HG02970 (cell line): ENCODE data around the gene SIGLEC1.

ENCODE experiments used
- ATAC-seq: cut with Tn5 transposase; IDR thresholded peaks from one replicate; pipeline ENCODE4 v1.9.1; 2021; ENCODE audit warnings: mild to moderate bottlenecking, moderate library complexity, moderate number of reproducible peaks; ENCODE audit not compliant: unreplicated experiment, low FRiP score

SIGLEC1 gene

DNA sequence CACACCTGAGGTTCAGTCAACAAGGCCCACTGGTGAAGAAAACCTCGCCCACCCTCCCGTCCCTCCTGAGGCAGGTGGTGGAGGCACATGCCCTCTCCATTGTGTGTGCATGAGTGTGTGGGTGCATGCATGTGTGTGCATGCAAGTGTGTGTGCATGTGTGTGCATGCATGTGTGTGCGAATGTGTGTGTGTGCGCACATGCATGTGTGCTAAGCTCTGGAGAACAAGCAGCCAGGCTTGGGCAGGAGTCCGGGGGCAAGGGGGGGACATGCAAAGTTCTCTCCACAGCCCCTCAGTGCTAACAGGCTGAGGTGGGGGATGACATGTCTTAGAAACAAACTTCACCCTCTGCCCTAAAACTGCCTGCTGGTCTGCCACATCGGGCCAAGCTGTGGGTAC is 17.0 kb upstream of the SIGLEC1 start:
- no peak for ATAC-seq

- no peak for ATAC-seq
Observed at GRCh38 chr20:3728876-3729275, 16.5 kb upstream of the SIGLEC1 start.

GRCh38 chr20:3728354-3728753 is 16.0 kb upstream of the SIGLEC1 start:
- ATAC-seq, result no peak

DNA sequence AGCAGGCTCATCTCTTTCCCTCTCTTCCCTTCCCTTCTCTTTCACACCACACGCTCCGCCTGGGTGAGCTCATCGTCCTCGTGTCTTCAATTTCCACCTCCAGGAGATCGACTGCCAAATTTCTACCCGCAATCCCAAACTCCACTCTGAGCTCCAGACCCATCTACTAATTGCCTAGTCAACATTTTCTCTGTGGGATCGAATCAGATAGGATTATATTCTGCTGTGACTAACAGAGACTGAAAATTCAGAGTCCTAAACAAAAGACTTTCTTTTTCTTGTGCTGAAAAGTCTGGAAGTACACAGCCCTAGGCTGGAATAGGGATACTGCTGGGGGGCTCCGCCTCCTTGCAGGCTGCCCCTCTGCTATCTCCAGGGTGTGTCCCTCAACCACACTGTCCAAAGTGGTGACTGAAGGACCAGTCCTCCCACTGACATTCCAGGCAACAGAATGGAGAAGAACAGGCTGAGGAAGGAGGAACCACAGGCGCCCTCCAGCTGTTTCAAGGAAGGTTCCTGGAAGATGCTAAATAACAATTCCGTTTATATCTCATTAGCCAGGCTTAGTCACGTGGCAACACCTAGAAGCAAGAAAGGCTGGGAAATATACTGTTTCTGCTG is 15.1 kb upstream of the SIGLEC1 start:
- no peak for ATAC-seq

GRCh38 chr20:3724356-3724755 is 12.0 kb upstream of the SIGLEC1 start:
- no peak for ATAC-seq

GRCh38 chr20:3723284-3723683 is 10.9 kb upstream of the SIGLEC1 start:
- ATAC-seq, result no peak

DNA sequence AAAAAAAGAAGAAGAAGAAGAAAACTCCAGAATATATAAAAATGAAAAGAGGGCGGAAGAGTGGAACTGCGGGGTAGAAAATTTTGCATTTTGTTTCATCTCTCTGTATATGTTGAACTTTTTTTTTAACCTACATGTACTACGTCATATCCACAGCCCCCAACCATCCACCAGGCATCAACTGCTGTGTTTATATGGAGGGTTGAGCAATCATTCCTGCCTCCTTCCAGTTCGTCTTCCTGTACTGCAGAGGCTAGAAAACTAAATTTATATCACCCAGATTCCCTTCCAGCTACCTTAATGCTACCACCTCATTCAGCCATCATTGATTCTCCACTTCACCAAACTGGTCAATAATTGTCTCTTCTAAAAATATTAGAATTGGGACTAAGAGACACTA is 9.5 kb upstream of the SIGLEC1 start:
- ATAC-seq, result no peak

DNA sequence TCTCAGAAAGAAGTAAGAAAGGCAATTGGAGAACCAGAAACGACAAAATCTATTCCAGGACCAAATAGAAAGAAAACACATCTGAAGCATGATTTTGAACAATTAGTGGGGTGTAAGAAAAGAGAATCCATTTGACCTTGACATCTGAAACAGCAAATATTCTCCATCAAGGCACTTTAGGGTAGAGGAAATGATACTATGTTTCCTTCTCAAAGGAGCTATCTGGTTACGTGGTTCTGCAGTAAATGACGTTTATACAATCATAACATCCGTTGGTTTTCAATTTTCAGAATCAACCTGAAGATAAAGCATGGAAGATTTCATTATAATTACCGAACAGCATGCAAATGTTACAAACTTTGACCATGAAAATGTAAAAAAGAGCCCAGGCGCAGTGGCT is 8.2 kb upstream of the SIGLEC1 start:
- no peak for ATAC-seq

GRCh38 chr20:3720068-3720467 is 7.7 kb upstream of the SIGLEC1 start:
- no peak for ATAC-seq

DNA sequence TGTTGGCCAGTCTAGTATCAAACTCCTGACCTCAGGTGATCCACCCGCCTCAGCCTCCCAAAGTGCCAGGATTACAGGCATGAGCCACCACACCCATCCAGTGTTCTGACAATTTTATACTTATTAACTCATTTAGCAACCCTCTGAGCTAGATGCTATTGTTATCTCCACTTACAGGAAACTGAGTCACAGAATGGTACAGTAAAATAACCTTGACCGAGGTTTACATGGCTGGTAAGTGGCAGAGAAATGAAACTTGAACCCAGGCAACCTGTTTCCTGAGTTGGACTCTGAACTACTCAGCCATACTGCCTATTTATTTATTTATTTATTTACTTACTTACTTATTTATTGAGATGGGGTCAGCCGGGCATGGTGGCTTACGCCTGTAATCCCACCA is 6.6 kb upstream of the SIGLEC1 start:
- ATAC-seq, result no peak

- no peak for ATAC-seq
Observed at GRCh38 chr20:3716195-3716834, 3.9 kb upstream of the SIGLEC1 start.

- no peak for ATAC-seq
Observed at GRCh38 chr20:3714092-3714491, 1.7 kb upstream of the SIGLEC1 start.

DNA sequence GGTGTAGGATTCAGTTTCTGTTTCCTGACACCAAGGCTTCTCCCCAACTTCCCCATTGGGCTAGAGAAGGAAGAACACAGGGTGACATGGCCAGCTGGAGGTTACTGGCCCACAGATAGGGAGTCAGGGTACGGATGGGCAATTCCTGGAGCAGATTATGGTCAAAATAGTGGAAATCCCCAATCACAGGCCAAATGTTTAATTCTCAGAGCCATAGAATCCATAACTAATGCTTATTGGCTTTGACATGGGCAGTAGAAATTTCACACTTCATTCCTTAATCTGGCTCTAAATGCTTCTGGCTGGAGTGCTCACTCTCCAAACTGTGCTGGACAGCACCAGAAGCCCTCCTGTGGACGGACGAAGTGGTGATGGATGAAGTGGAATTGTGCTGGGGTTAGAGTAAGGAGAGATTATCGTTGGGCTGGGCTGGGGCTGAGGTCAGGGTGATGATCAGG is 887 bp downstream of the SIGLEC1 start:
- ATAC-seq, result no peak

DNA sequence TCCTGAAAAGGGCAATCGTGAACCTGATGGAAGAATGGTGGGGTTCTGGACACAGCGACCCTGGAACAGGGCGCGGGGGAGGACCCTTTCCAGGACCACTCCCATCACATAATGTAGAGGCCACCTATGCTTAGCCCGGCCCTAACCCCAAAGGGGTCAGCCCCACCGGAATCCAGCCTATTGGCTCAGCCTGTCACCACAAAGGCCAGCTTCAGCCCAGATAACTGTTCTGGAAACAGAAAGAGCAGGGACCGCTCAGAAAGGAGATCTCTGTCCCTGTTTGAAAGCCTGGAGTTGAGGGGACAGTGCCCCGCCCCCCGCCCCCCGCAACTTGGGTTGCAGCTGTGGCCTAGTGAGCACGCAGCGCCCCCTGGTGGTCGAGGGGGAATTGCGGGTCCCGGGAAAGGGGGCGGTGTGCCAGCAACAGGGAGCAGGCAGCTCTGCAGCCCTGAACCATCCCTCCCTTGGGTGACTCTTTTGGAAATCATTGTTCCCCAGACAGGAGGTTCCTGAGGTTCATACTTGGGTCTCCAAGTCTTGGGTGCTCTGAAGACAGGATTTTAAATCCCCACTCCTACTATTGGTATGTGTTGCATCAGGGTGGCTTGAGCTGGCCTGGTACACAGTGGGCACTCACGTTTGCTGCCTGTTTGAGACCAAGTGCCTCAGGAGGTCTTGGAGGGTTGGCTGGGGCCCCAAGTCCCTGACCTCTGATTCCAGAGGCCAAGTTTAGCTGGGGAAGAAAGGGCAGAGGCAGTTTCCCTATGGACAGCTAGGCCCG is 1.5 kb downstream of the SIGLEC1 start:
- no peak for ATAC-seq

DNA sequence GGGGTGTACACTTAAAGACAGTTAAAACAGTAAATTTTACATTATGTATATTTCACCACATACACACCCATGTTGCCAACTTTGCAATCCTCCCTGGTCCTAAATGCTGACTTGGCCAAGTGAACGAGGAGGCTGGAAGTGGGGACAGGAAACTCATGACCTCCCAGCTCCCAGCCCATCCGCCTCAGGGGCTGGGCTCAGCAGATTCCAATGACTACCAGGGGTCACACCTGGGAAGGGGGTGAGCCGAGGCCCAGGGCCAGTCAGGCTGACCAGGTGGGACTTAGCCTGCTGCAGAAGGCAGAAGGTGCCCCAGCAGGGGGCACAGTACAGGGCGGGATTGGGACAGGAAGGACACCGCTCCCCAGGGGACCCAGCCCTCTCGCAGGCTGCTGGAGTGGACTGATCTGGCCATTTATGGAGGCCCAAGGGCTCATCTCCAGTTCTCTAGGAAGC is 2.4 kb downstream of the SIGLEC1 start:
- no peak for ATAC-seq

DNA sequence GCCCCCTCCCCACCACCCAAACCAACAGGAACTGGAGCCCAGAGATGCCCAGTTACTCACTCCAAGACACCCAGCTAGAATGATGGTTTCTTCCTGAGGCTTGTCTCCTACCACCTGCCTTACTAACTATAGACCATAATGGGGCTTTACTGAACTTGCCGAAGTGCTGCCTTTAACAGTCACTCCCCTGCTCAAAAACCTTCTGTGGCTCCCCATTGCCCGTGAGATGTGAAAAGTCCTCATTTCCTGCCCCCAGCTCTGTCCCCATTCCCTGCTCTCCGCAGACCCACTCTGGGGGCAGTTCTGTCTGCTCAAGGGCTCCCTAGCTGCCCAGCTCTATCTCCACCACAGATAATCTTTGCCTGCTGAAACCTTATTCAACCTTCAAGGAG is 4.9 kb downstream of the SIGLEC1 start:
- no peak for ATAC-seq

DNA sequence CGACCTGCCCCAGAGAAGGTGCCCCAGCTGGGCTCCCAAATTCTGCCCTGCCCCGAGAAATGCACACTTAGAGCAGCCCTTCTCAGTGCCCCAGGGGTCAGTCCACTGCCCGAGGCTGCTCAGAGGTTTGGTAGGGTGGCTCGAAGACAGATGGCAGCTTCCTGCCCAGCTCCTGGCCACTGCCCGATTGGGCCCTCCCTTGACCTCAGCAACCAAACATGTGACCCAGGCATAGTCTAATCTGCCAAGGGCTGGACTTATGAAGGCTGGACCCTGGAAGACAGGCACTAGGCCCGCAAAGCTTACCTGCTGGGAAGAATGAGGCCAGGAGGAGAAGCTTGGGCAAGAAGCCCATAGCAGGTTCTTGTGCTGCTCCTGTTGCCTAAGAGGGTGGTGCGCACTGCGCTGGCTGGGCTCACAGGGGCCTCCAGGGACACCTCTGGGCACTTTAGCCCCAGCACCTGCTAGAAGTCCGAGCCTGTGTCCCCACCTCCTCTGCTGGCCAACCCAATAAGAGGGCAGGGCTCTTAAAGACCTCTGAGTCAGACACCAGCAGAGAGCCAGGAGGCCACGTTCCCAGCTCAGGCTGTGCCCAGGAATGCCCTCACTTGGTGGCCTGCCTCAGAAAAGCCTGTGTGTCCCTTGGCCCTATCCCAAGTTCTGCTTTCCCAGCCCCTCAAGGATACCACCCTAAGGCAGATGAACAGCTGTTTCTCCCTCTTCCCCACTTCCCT is 5.5 kb downstream of the SIGLEC1 start:
- ATAC-seq, result no peak

- ATAC-seq, result no peak
Observed at GRCh38 chr20:3705970-3706739, 6.2 kb downstream of the SIGLEC1 start.

GRCh38 chr20:3705491-3705969 is 6.9 kb downstream of the SIGLEC1 start:
- ATAC-seq, result no peak

- ATAC-seq, result no peak
Observed at GRCh38 chr20:3704087-3704486, 8.3 kb downstream of the SIGLEC1 start.
